ENCODE measurements around the gene HSPA1L.
"Not testable (repeated sequence)": the region's sequence is repeated elsewhere in the genome, so short reads cannot be mapped to it uniquely, and the experiment has no call there.

HSPA1L gene

GRCh38 chr6:31821301-31822035 lies 6.4 kb upstream of the HSPA1L start:
- H3K4me1 ChIP-seq (ENCODE audit: control insufficient read depth, insufficient read depth, low read length) = peaks cover 4% of the 10 kb centered on the region
- no peaks in the 10 kb centered on the region for H3K9me3 ChIP-seq (ENCODE audit: control insufficient read depth, insufficient read depth, low read length)
- no peaks in the 10 kb centered on the region for H3K36me3 ChIP-seq (ENCODE audit: control insufficient read depth, insufficient read depth, low read length)
- peak overlapping the region; percentile 77 for H3K4me3 ChIP-seq (ENCODE audit: low read depth, low read length)
- no peaks in the 10 kb centered on the region for H3K27me3 ChIP-seq (ENCODE audit: control insufficient read depth, insufficient read depth, low read length)
- peak overlapping the region; percentile 56 for H3K9ac ChIP-seq (ENCODE audit: low read depth, low read length)

GRCh38 chr6:31820399-31820798 lies 5.3 kb upstream of the HSPA1L start:
- not testable (repeated sequence) for H3K36me3 ChIP-seq (ENCODE audit: control insufficient read depth, insufficient read depth, low read length); H3K9me3 ChIP-seq (ENCODE audit: control insufficient read depth, insufficient read depth, low read length); H3K9ac ChIP-seq (ENCODE audit: low read depth, low read length); H3K4me1 ChIP-seq (ENCODE audit: control insufficient read depth, insufficient read depth, low read length); H3K27me3 ChIP-seq (ENCODE audit: control insufficient read depth, insufficient read depth, low read length); H3K4me3 ChIP-seq (ENCODE audit: low read depth, low read length)

- Histone ChIP-seq H3K9me3 (ENCODE audit: control insufficient read depth, insufficient read depth, low read length) (no peaks in the 10 kb centered on the region), H3K9ac (ENCODE audit: low read depth, low read length) (no peak overlapping the region), H3K27me3 (ENCODE audit: control insufficient read depth, insufficient read depth, low read length) (no peaks in the 10 kb centered on the region), H3K4me3 (ENCODE audit: low read depth, low read length) (no peak overlapping the region), H3K36me3 (ENCODE audit: control insufficient read depth, insufficient read depth, low read length) (no peaks in the 10 kb centered on the region), H3K4me1 (ENCODE audit: control insufficient read depth, insufficient read depth, low read length) (peaks cover 4% of the 10 kb centered on the region)
Measured at GRCh38 chr6:31819871-31820299, 4.8 kb upstream of the HSPA1L start.

GRCh38 chr6:31817929-31818511 lies 2.9 kb upstream of the HSPA1L start:
- not testable (repeated sequence) for H3K9ac ChIP-seq (ENCODE audit: low read depth, low read length); H3K27me3 ChIP-seq (ENCODE audit: control insufficient read depth, insufficient read depth, low read length); H3K36me3 ChIP-seq (ENCODE audit: control insufficient read depth, insufficient read depth, low read length); H3K9me3 ChIP-seq (ENCODE audit: control insufficient read depth, insufficient read depth, low read length); H3K4me1 ChIP-seq (ENCODE audit: control insufficient read depth, insufficient read depth, low read length)
- H3K4me3 ChIP-seq (ENCODE audit: low read depth, low read length) = peak overlapping the region; percentile 14

- not testable (repeated sequence) for H3K4me1 ChIP-seq (ENCODE audit: control insufficient read depth, insufficient read depth, low read length); H3K36me3 ChIP-seq (ENCODE audit: control insufficient read depth, insufficient read depth, low read length); H3K9ac ChIP-seq (ENCODE audit: low read depth, low read length); H3K27me3 ChIP-seq (ENCODE audit: control insufficient read depth, insufficient read depth, low read length); H3K9me3 ChIP-seq (ENCODE audit: control insufficient read depth, insufficient read depth, low read length)
- H3K4me3 ChIP-seq (ENCODE audit: low read depth, low read length) = peak overlapping the region; percentile 14
Measured at GRCh38 chr6:31817133-31817928, 2.2 kb upstream of the HSPA1L start.

GRCh38 chr6:31814677-31815024 lies 432 bp downstream of the HSPA1L start:
- Histone ChIP-seq H3K9ac (ENCODE audit: low read depth, low read length) (no peak overlapping the region), H3K4me3 (ENCODE audit: low read depth, low read length) (peak overlapping the region; percentile 51)

GRCh38 chr6:31813465-31813849 lies 1.6 kb downstream of the HSPA1L start:
- Histone ChIP-seq H3K9me3 (ENCODE audit: control insufficient read depth, insufficient read depth, low read length) (no peaks in the 10 kb centered on the region), H3K9ac (ENCODE audit: low read depth, low read length) (no peak overlapping the region), H3K4me3 (ENCODE audit: low read depth, low read length) (peak overlapping the region; percentile 43), H3K27me3 (ENCODE audit: control insufficient read depth, insufficient read depth, low read length) (no peaks in the 10 kb centered on the region), H3K36me3 (ENCODE audit: control insufficient read depth, insufficient read depth, low read length) (no peaks in the 10 kb centered on the region), H3K4me1 (ENCODE audit: control insufficient read depth, insufficient read depth, low read length) (no peaks in the 10 kb centered on the region)

More at GRCh38 chr6:31814677-31815024, 432 bp downstream of the HSPA1L start:
- Histone ChIP-seq H3K36me3 (ENCODE audit: control insufficient read depth, insufficient read depth, low read length) (no peaks in the 10 kb centered on the region), H3K27me3 (ENCODE audit: control insufficient read depth, insufficient read depth, low read length) (no peaks in the 10 kb centered on the region), H3K9me3 (ENCODE audit: control insufficient read depth, insufficient read depth, low read length) (no peaks in the 10 kb centered on the region), H3K4me1 (ENCODE audit: control insufficient read depth, insufficient read depth, low read length) (no peaks in the 10 kb centered on the region)

GRCh38 chr6:31811645-31812044 lies 3.4 kb downstream of the HSPA1L start:
- Histone ChIP-seq H3K36me3 (ENCODE audit: control insufficient read depth, insufficient read depth, low read length) (no peaks in the 10 kb centered on the region), H3K9me3 (ENCODE audit: control insufficient read depth, insufficient read depth, low read length) (no peaks in the 10 kb centered on the region), H3K27me3 (ENCODE audit: control insufficient read depth, insufficient read depth, low read length) (no peaks in the 10 kb centered on the region), H3K4me1 (ENCODE audit: control insufficient read depth, insufficient read depth, low read length) (no peaks in the 10 kb centered on the region), H3K4me3 (ENCODE audit: low read depth, low read length) (no peak overlapping the region), H3K9ac (ENCODE audit: low read depth, low read length) (no peak overlapping the region)

GRCh38 chr6:31808599-31808998 lies 6.5 kb downstream of the HSPA1L start:
- not testable (repeated sequence) for H3K4me3 ChIP-seq (ENCODE audit: low read depth, low read length); H3K36me3 ChIP-seq (ENCODE audit: control insufficient read depth, insufficient read depth, low read length); H3K27me3 ChIP-seq (ENCODE audit: control insufficient read depth, insufficient read depth, low read length)

GRCh38 chr6:31806470-31807272 lies 8.4 kb downstream of the HSPA1L start, which contains the start of gene LSM2:
LSM2 (minus strand) TSS chr6:31806966; CDS start chr6:31806757, 209 bp downstream.
- Histone ChIP-seq H3K36me3 (ENCODE audit: control insufficient read depth, insufficient read depth, low read length) (no peaks in the 10 kb centered on the region), H3K9ac (ENCODE audit: low read depth, low read length) (peak within 1 kb of the TSS; percentile 70)

More at GRCh38 chr6:31808599-31808998, 6.5 kb downstream of the HSPA1L start:
- H3K4me1 ChIP-seq (ENCODE audit: control insufficient read depth, insufficient read depth, low read length); H3K9ac ChIP-seq (ENCODE audit: low read depth, low read length); H3K9me3 ChIP-seq (ENCODE audit: control insufficient read depth, insufficient read depth, low read length): not testable (repeated sequence)

GRCh38 chr6:31805939-31806469 lies 9.1 kb downstream of the HSPA1L start:
- Histone ChIP-seq H3K27me3 (ENCODE audit: control insufficient read depth, insufficient read depth, low read length) (no peaks in the 10 kb centered on the region), H3K9me3 (ENCODE audit: control insufficient read depth, insufficient read depth, low read length) (no peaks in the 10 kb centered on the region), H3K36me3 (ENCODE audit: control insufficient read depth, insufficient read depth, low read length) (no peaks in the 10 kb centered on the region), H3K4me1 (ENCODE audit: control insufficient read depth, insufficient read depth, low read length) (no peaks in the 10 kb centered on the region), H3K4me3 (ENCODE audit: low read depth, low read length) (peak overlapping the region; percentile 78), H3K9ac (ENCODE audit: low read depth, low read length) (peak overlapping the region; percentile 70)

More at GRCh38 chr6:31806470-31807272, 8.4 kb downstream of the HSPA1L start, which contains the start of gene LSM2:
- peak within 1 kb of the TSS; percentile 78 for H3K4me3 ChIP-seq (ENCODE audit: low read depth, low read length)
- H3K27me3 ChIP-seq (ENCODE audit: control insufficient read depth, insufficient read depth, low read length) = no peaks in the 10 kb centered on the region
- H3K9me3 ChIP-seq (ENCODE audit: control insufficient read depth, insufficient read depth, low read length) = no peaks in the 10 kb centered on the region
- no peaks in the 10 kb centered on the region for H3K4me1 ChIP-seq (ENCODE audit: control insufficient read depth, insufficient read depth, low read length)

All from iPS-15b (cell line).